ENCODE measurements around the gene PIEZO1.
"Not testable (repeated sequence)": the region's sequence is repeated elsewhere in the genome, so short reads cannot be mapped to it uniquely, and the experiment has no call there.

Gene PIEZO1, protein sequence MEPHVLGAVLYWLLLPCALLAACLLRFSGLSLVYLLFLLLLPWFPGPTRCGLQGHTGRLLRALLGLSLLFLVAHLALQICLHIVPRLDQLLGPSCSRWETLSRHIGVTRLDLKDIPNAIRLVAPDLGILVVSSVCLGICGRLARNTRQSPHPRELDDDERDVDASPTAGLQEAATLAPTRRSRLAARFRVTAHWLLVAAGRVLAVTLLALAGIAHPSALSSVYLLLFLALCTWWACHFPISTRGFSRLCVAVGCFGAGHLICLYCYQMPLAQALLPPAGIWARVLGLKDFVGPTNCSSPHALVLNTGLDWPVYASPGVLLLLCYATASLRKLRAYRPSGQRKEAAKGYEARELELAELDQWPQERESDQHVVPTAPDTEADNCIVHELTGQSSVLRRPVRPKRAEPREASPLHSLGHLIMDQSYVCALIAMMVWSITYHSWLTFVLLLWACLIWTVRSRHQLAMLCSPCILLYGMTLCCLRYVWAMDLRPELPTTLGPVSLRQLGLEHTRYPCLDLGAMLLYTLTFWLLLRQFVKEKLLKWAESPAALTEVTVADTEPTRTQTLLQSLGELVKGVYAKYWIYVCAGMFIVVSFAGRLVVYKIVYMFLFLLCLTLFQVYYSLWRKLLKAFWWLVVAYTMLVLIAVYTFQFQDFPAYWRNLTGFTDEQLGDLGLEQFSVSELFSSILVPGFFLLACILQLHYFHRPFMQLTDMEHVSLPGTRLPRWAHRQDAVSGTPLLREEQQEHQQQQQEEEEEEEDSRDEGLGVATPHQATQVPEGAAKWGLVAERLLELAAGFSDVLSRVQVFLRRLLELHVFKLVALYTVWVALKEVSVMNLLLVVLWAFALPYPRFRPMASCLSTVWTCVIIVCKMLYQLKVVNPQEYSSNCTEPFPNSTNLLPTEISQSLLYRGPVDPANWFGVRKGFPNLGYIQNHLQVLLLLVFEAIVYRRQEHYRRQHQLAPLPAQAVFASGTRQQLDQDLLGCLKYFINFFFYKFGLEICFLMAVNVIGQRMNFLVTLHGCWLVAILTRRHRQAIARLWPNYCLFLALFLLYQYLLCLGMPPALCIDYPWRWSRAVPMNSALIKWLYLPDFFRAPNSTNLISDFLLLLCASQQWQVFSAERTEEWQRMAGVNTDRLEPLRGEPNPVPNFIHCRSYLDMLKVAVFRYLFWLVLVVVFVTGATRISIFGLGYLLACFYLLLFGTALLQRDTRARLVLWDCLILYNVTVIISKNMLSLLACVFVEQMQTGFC (N-terminal part only)

GRCh38 chr16:88785106-88785924 is at the start of gene PIEZO1:
PIEZO1 (minus strand) TSS chr16:88785220; CDS start chr16:88784964, 256 bp downstream.
- DNase-seq = no peak

GRCh38 chr16:88834670-88835069 is 49.6 kb upstream of the PIEZO1 start:
- DNase-seq = no peak

DNA sequence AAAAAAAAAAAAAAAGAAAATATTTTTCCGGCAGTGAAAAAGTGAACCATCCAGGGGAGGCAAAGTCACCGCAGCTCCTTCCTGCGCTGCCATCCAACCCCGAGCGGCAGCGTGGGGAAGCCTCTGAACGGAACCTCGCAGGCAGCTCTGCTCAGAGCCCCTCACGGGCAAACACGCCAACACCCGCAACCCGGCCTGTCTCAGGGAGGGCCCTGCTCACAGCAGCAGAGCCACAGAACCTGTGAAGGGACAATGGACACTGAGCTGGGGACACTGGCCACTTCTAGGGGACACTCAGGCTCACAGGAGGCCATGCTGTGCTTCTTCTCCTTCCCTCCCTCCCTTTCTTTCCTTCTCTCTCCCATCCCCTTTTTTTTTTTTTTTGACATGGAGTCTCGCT is 48.1 kb upstream of the PIEZO1 start:
- no peak for DNase-seq

GRCh38 chr16:88831838-88832237 is 46.8 kb upstream of the PIEZO1 start:
- no peak for DNase-seq

- DNase-seq = no peak
Observed at GRCh38 chr16:88830783-88831182, 45.8 kb upstream of the PIEZO1 start.

- no peak for DNase-seq
Observed at GRCh38 chr16:88830258-88830657, 45.2 kb upstream of the PIEZO1 start.

DNA sequence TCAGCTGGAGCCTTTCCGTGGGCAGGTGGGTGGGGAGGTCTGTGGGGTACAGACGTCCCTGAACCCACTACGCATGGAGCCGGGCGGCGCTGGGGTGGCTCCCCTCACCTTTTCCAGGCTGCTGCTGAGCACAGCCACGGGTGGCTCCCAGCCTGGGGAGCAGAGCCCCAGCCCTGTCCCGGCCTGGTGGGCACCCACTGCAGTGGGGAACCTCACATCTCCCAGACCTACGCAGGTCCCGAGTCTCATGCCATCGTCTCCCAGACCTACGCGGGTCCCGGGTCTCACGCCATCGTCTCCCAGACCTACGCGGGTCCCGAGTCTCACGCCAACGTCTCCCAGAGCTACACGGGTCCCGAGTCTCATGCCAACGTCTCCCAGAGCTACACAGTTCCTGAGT is 43.7 kb upstream of the PIEZO1 start:
- no peak for DNase-seq

DNA sequence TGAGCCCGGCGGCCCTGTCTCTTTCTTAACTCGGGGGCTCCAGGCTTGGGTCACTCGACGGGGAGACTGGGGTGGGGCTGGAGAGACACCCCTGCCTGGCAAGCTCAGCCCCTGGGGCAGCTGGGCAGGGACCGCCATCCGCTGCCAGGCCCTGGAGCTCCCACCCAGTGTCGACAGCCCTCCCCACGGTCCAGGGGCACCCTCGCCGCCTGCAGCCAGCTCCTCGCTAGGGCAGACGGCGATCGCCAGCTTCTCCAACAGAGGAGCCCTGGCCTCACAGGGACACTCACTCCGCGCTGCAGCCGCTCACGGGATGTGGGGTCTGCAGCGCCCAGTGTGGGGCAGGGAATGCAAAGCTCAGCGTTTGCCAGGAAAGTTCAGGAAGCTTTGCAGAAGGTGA is 42.7 kb upstream of the PIEZO1 start:
- DNase-seq = no peak

- DNase-seq = no peak
Observed at GRCh38 chr16:88826070-88826840, 41.2 kb upstream of the PIEZO1 start.

DNA sequence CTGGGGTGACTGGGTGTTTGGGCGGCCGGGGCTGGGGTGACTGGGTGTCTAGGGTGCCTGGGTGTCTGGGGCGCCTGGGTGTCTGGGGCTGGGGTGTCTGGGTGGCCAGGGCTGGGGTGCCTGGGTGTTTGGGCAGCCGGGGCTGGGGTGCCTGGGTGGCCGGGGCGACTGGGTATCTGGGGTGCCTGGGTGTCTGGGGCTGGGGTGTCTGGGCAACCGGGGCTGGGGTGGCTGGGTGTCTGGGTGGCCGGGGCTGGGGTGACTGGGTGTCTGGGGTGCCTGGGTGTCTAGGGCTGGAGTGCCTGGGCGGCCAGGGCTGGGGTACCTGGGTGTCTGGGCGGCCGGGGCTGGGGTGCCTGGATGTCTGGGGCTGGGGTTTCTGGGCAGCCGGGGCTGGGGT is 40.1 kb upstream of the PIEZO1 start:
- DNase-seq = no peak

DNA sequence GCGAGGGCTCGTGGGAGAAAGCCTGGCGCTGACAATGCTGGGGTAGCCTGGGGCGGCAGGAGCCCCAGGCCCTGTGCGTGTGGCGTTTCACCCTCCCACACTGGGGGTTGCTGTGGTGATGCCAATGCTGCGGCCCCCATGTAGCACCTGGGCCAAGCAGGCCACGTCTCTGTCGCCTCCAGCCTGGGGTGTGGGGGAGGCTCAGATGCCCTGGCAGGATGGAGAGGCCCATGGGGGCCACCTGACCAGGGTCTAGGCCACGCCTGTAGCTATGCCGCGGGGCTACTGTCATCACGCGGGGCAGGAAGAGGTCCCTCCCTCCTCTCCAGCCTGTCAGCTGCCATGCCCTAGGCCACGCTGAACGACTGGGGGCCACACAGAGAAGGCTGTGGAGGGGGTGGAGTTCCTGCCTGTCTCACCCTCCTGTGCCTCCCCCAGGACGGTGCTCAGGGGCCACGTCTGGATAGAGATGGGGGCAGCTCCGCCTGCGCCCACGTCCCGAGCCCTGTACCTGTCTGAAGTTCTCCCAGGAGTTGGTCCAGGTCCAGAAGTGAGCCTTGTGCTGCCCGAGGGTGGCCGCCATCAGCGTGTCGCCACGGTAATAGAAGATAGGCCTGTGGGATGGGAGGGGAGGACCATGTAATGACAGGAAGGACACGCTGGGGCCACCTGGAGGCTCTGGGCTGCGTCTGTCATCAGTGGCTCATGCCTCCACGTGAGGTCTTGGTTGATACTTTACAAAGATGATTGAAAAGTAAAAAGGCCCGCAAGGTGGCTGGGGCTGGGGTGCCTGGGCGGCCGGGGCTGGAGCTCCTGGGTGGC is 39.4 kb upstream of the PIEZO1 start:
- no peak for DNase-seq

GRCh38 chr16:88823646-88824045 is 38.6 kb upstream of the PIEZO1 start:
- not testable (repeated sequence) for DNase-seq

- no peak for DNase-seq
Observed at GRCh38 chr16:88822281-88823040, 37.4 kb upstream of the PIEZO1 start.

DNA sequence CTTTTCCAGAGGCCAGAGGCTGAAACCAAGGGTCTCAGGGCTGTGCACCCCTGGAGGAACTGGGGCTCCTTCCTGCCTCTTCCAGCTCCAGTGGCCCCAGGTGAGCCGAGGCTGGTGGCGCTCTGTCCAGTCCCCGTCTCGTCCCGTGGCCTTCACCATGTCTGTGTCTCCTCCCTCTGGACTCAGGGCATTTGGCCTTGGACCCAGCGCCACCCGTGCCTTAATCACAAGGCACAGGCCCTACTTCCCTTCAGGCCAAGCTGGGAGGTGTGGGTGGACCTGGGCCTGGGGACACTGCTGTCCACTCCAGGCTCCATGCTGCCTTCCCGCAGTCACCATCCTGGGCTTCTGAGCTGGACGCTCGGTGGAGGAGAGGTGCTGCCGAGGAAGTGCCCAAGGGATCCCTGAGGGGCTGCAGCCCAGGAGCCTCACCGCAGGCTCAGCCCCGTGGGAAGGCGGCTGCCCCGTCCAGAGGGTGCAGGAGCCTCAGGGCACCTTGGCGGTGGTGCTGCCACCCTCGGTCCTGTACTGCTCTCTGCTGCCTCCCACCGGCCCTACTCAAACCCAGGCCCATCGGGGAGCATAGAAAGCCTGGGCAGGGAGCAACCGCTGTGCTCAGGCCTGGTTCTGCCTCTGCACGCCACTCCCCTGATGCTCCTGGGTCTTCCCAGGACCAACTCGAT is 36.3 kb upstream of the PIEZO1 start:
- no peak for DNase-seq

GRCh38 chr16:88820385-88821025 is 35.5 kb upstream of the PIEZO1 start:
- DNase-seq = no peak

GRCh38 chr16:88819126-88819525 is 34.1 kb upstream of the PIEZO1 start:
- DNase-seq = no peak

GRCh38 chr16:88818575-88818874 is 33.5 kb upstream of the PIEZO1 start:
- DNase-seq = no peak

DNA sequence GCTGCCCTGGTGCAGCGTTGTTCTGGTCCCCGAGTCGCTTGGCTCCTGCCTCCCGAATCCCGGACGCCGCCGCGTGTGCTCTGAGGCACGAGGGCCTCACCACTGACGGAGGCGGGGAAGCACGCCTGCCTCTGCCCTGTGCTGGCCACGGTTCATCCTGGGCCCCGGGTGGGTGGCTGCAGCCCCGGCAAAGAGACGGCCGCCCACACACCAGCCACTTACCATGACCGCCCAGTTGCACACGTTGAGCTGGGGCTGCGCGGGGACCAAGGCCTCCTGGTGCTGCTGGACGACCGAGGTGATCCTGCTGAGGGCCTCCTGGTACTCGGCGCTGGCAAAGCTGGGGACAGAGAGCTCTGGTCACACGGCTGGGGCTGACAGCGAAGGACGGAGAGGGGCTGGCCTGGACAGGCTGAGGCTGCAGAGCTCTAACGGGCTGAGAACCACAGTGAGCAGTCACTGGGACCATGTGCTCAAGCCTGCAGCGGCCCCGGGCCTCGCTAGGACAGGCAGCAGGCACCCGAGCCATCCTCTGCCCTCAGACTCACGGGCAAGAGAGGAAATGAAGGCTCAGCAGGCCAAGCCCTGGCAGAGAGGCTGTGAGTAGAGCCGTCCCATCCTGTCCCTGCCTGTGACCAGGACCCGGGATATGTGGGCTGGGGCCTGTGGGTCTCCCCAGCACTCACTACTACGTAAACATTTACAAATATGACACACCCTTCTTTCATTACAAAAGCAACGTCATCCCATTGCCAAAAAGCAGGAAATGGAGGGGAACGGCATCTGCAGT is 33.0 kb upstream of the PIEZO1 start:
- DNase-seq = no peak

Measured in T1000 (cell line).